ENCODE measurements around the gene CNDP1.

The CNDP1 gene

DNA sequence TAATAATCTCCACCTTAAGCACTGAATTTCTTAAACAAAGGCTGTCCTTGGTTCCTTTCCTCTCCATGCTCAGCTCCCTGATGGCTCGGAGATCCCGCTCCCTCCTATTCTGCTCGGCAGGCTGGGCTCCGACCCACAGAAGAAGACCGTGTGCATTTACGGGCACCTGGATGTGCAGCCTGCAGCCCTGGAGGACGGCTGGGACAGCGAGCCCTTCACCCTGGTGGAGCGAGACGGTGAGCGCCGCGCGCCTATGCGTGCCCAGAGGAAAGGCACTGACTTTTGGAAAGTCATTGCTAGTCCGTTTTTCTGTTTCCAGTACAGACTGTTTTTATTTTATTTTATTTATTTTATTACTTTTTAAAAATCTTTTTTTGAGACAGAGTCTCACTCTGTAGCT lies 28.5 kb upstream of the CNDP1 start:
- DNase-seq (ENCODE audit: low read depth in 1 of 2, low spot score in 1 of 2): no peak

DNA sequence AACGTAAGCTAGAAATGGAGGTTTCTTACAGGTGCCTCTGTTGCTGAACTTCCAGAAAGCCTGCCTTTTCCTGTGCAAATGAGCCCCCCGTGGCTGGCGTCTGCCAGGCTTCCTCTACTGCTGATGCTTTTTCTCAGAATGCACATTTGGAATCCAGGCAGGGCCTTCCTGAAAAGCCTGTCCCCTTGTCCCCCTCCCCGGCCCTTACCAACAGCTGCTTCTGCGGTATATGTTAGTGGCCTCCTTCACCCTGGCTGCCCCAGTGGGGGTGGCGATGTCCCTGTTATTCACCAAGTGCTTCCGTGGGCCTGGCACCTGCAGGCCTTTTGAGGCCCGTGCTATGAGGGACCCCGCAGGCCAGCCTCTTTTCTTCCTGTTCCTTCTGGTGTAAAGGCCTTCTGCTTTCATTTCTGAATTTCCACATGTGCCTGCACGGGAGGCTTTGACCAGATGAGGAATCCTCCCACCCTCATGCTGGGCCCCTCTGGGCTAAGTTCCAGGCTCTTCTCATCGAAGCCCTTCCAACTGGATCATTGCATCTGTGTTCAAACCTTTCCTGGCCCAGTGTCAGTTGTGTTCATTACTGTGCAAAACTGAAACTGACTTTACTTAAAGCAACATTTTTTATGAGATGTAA lies 27.7 kb upstream of the CNDP1 start:
- DNase-seq (ENCODE audit: low read depth in 1 of 2, low spot score in 1 of 2): no peak

DNA sequence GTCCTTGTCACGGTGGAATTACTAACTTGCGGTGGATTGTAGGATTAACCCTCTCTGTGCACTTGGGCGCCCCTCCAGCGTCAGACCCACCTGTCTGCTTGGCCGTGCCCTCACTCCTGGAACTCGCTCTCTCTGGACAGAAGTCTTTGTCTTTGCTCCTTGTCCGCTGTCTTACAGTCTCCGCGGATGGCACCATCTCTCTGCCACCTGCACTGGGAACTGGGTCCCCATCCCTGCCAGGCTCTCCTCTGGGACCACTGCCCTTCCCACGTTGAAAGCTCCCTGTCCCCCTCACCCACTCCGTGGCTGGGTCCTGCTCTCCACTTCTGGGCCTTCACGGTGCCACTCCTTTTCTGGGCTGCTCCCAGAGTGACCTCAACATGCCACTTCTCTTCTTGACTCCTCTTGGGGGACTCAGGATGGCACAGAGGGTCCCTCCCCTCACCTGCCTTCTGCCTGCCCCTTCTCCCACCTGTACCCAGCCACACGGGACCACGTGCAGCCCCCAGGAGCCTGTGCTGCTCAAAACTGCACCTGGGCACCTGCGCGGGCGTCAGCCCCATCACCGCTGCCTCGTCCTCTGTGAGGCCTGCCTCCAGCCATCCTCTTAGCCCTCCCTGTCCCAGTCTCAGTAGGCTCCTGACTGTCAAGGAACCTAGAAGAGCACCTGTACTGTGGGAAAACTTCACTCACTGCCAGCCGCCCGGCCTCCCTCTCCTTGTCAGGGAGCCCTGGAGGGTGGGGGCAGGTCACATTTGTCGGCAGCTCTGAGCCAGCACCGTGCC lies 27.0 kb upstream of the CNDP1 start:
- no peak for DNase-seq (ENCODE audit: low read depth in 1 of 2, low spot score in 1 of 2)

DNA sequence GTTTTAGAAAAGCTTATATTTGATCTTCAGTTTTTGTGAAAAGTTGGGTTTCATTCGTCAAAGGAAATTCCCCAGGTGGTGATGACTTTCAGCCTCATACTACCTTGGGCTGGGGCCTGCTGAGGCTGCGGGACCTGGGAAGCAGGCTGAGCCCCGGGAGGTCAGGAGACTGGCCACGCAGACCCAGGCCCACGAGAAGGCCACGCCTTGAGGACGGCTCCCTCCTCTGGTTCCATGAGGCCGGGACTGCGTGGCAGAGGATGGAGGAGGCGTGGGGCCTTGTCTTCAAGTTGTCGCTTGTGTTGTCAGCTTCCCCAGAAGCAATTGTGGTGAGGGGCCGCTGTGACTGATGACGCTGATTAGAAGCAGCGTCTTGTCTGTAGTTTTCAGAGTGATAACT lies 26.4 kb upstream of the CNDP1 start:
- no peak for DNase-seq (ENCODE audit: low read depth in 1 of 2, low spot score in 1 of 2)

DNA sequence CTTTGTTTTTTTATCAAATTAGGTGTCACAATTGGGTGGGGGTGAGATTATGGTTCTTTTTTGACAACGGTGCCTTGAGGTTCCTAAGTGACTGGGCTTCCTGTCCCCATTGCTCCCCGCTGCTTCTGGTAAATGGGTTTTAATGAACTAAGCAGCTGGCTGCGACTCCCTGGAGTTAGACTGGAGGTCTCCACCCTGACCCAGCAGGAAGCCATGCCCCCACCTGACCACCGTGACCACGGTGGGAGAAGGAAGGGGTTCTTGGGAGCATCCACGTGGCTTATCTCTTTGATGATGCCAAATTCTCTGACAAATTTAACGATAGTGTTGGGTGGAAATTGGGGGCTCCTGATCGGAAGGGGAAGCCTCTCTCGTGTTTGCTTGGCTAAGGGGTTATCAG lies 25.9 kb upstream of the CNDP1 start:
- DNase-seq (ENCODE audit: low read depth in 1 of 2, low spot score in 1 of 2): no peak

DNA sequence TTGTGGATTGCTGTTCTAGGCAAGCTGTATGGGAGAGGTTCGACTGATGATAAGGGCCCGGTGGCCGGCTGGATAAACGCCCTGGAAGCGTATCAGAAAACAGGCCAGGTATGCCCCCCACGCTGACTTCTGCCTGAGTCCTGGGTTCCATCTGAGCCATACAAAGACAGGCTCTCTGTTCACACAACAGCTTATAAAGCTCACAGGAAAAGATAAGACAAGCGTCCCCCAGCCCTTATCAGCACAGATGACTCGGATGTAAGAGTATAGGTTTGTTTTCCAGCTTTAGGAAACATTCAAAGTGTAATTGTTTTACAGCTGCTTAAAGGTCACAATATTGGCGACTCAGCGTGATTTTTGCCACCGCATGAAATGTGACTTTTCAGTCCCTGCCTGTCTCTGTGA lies 25.5 kb upstream of the CNDP1 start:
- DNase-seq (ENCODE audit: low read depth in 1 of 2, low spot score in 1 of 2): no peak

DNA sequence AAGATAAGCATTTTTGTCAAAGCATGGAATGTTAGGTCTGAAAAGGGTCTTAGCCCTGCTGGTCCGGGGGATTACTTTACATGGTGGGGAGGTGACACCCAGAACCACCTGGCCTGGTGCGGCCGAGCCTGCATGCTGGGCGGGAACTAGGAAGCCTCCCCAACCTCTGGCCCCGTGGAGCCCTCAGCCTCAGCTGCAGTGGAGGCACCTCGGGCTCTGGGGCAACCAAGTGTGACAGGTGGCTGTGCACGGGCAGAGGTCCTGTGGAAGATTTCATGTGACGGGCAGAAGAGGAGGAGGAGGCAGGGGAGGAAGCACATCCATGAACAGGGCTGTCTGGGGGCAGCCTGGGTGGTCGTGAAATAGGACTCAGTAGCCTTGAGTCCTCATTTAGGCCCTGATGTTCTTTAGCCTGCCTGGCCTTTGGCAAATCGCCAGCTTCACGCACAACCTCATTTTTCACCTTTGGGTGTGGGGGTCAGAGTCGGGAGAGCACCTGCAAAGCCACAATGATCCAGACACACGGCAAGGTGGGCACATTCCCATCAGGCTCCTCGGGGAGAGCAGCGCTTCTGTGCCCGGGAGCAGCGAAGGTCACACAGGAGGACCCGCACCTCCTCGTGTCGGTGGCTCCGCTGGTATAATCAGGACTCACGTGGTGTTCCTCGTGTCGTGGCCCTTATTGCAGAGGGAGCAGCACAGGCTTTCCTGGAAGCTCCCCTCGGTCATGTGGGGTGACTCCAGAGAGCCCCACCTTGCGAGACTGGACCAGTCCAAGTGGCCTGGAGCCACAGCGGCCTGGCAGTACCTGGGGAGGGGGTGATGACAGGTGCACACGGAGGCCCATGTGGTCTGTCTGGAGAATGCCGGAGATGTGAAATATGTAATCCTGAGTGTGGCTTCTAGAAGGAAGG lies 24.2 kb upstream of the CNDP1 start:
- DNase-seq (ENCODE audit: low read depth in 1 of 2, low spot score in 1 of 2): no peak

DNA sequence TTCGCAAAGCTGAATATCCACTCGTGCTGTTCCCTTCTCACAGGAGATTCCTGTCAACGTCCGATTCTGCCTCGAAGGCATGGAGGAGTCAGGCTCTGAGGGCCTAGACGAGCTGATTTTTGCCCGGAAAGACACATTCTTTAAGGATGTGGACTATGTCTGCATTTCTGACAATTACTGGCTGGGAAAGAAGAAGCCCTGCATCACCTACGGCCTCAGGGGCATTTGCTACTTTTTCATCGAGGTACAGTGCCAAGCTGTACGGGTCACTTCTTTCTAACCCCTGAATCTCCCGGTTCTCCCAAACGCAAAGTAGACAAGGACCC lies 23.6 kb upstream of the CNDP1 start:
- no peak for DNase-seq (ENCODE audit: low read depth in 1 of 2, low spot score in 1 of 2)

DNA sequence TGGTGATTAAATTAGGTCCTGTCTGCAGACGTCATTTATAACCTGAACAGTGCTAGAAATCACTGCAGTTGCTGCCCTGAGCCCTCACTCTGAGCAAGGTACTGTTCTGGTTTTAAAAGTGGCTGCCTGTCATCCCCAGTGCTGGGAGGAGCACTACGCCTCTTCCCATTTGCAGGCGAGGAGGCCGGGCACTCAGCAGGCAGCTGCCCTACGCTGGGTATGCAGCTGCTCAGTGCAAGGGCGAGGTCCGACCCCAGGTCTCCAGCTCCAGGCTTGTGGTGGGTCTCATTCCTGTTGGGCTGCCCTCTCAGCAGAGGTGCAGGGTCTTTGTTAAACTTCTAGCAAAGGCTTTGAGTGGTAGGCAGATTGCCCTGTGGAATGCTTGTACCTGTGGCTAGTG lies 22.5 kb upstream of the CNDP1 start:
- DNase-seq (ENCODE audit: low read depth in 1 of 2, low spot score in 1 of 2): no peak

DNA sequence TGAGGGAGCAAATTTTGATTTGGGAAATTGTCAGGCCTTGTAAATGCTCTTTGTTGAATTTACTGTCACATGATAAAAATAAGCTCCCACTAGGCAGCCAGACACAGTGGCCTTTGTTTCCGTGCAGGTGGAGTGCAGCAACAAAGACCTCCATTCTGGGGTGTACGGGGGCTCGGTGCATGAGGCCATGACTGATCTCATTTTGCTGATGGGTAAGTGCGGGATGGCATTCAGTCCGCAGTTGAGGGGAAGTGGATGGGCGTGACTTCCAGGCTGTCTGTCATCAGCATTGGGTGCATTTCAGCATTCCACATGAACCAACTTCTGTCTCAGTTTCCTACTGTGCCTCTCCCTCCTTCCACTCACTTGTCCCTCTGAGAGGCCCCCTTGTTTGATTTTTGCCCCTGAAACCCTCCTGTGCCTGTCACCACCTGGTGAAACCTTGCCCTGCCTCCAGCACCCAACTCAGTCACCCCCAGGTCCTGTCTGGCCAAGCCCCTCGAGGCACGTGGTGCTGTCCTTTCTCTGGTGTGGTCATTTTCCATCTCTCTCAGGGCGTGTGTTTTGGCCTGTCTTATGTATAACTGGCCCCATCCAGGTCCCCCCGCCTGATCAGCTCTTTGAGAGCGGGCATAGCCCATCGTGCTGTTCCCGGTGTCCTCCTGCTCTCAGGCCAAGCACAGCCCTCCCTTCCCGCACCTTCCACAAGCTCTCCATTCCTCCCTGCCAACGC lies 21.8 kb upstream of the CNDP1 start:
- DNase-seq (ENCODE audit: low read depth in 1 of 2, low spot score in 1 of 2): no peak

DNA sequence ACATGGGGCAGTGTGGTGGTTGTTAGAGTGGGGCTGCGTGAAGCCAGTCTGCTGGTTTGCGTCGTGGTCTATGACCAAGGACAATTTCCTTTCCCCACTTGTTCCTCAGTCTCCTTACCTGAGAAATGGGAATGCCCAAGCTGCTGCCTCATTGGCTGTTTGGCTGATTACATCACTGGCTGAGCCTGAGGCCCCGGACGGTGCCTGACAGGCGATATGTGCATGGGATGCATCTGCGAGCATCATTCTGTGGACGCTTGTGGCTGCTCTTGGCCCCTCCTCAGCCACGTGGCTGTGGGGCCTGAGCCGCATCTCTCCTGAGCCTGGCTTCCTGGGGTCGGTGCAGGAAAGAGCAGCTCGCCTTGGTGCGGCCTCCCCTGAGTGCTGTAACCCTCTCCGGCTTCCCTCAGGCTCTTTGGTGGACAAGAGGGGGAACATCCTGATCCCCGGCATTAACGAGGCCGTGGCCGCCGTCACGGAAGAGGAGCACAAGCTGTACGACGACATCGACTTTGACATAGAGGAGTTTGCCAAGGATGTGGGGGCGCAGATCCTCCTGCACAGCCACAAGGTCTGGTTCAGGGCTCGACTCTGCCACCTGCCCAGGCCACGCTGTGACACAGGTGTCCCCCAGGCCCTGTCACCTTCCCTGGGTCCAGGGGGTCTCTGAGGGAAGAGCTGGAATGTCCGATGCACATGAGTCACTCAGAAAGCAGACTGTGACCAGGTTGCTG lies 21.0 kb upstream of the CNDP1 start:
- DNase-seq (ENCODE audit: low read depth in 1 of 2, low spot score in 1 of 2): no peak

DNA sequence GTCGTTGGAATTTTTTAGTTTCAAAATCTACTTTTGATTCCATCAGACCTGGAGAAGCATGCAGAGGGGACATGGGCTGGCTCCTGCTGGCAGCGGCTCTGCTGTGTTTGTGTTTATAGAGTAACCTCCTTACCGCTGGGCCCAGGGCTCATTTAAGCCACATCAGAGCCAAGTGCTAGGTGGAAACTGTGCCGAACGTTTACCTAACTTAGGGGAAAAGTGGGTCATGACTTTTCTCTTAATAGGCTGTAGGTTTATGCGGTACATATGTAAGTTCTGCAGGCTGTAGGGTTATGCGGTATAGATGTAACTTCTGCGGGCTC lies 20.5 kb upstream of the CNDP1 start:
- DNase-seq (ENCODE audit: low read depth in 1 of 2, low spot score in 1 of 2): no peak

DNA sequence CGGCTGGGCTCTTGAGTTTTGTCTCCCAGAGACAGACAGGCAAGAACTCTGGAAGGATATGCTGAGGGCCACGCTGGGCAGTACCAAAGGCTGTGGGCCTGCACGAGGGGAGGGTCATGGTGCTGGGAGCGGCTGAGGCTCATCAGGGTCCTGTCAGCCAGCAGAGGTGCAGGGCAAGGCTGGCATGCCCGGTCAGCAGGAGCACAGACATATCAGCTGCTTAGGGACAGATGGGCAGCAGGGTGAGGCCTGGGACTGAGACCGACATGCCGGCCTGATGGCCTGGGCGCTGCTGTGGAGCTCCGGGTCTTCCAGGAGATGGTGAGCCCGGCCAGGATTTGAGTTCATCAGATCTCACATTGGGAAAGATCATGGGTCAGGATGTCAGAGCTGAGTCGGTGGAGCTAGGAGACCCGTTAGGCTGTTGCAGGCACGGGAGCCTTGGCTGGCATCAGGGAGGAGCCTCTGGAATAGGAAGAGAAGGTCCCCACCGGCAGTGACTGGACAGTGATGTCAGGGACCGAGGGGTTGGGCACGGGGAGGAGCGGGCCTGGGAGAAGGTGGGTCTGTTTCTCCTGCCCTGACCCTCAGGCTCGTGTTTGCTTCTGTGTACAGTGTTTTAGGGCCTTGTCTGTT lies 19.3 kb upstream of the CNDP1 start:
- no peak for DNase-seq (ENCODE audit: low read depth in 1 of 2, low spot score in 1 of 2)

DNA sequence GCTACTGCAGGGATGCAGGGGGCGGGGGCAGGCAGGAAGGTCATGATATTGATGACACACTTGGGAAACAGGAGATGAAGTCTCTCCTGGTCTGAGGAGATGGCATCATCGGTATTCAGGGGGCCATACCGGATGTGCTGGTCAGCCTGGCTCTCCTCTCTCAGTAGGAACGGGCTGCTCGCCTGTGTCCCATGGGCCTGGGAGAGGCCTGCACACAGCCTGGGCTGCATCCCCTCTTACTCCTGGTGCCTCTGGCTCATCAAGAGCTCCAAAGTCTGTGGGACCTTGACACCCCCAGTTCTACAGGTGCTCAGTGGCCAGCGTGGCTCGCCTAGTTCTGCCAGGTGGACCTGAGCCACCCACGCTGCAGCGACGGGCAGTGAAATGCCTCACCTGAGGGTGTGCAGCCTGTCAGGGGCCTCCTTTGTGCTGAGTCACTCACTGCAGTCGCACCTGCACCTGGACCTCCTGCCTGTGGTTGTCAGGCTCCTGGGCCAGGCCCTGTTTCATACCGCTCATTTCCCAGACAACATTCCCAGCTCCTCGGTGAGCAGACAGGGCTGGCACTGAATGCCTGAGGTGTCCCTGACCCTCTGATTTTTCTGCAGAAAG lies 18.6 kb upstream of the CNDP1 start:
- DNase-seq (ENCODE audit: low read depth in 1 of 2, low spot score in 1 of 2): no peak

DNA sequence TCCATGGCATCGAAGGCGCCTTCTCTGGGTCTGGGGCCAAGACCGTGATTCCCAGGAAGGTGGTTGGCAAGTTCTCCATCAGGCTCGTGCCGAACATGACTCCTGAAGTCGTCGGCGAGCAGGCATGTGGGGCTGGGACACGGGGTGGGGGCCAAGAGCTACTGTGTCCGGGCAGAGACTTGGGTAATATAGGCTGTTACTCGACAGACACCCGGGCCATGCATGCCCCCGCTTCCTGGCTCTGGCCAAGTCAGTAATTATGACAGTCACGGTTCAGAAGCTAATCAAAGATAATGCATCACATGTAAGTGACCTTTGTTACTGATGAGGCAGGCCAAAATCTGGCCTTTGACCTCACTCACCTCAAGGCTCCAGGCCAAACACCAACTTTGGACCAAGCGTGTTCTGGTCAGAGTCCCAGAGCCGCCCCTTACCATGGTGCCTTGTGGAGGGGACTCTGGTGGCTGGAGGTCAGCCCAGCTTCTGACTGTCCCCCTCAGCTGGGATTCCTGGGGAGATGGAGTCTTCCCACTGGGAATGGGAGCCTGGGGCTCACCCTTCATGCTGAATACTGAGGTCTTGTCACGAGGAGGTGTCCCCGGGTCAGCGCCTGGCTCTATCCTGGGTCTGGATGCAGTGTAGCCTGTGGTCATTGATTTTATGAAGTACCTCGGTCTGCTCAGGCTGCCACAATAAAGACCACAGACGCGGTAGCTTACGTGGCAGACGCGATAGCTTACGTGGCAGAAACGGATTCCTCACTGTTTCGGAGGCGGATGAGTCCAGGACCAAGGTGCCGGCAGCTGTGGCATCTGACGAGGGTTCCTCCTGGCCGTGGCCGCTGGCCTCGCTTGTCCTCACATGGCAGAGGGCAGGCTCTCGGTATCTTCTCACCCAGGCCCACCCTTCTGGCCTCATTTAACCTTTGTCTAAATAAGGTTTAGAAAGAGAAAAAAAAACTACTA lies 17.7 kb upstream of the CNDP1 start:
- DNase-seq (ENCODE audit: low read depth in 1 of 2, low spot score in 1 of 2): no peak

DNA sequence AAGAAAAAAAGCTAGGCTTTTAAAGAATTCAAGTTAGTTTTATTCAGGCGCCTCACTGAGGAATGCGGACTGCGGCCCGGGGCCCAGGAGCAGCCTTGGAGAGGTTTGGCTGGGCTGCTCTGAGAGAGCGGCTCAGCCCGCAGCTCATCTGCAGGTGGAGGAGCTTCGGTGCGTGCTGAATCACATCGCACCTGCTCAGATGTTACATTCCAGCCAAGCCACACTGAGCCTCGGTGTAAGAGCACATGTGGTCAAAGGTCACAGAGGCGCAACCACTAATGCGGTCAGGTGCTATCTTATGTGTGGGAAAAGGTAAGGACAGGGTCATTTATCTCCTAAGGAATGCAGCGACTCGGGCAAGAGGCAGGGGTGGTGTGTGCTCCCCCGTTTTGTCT lies 17.1 kb upstream of the CNDP1 start:
- no peak for DNase-seq (ENCODE audit: low read depth in 1 of 2, low spot score in 1 of 2)

DNA sequence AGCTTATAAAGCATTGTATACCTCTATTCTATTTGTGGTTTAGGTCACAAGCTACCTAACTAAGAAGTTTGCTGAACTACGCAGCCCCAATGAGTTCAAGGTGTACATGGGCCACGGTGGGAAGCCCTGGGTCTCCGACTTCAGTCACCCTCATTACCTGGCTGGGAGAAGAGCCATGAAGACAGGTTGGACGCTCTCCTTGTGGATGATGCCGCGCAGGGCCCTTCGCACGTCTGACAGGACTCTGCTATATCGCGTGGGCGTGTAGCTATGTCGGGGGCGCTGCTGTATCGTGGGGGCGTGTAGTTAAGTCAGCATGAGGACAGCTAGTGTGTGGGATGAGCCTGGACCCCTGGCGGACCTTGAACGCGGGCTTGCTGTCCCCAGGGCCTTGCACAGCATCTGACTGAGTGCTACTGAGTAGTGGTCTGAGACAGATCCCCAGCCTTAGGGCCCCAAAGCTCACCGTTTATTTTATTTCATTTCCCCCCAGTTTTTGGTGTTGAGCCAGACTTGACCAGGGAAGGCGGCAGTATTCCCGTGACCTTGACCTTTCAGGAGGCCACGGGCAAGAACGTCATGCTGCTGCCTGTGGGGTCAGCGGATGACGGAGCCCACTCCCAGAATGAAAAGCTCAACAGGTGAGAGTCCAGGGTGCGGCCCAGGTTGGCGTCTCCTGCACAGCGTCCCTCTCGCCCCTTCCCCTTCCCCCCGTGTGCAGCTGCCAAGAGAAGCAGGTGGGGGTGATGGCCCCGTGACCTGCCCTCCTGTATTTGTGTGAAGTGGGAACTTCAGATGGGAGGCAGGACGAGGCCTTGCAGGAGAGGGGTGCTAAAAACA lies 15.6 kb upstream of the CNDP1 start:
- DNase-seq (ENCODE audit: low read depth in 1 of 2, low spot score in 1 of 2): no peak

Data from activated CD4-positive, alpha-beta T cell treated with anti-CD3 and anti-CD28 coated beads, Interleukin-2, amount 50 U/mL, for 24 hours (primary cell).